ENCODE data around the gene CKS2.

DNA sequence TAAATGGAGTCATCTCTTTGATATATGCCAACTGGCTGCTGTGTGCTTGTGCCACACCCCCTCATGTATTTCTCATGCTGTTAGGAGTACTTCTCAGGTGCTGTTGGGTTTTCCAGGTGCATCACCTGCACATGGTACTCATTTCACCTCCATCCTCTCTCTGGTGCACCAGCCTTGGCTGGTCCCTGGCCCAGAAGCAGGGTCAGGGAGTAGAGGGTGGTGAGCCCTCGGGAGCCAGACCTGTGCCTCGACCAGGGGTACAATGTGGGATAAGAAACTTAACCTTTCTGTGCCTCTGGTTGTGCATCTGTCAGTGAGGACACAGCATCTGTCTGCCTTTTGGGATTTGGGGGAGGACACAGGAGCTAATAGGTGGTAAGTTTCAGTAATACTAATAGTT is 45.8 kb downstream of the CKS2 start:
- TF ChIP-seq CTCF (IDR thresholded peaks at IDR 0.05) = no peak
- no peak for TF ChIP-seq POLR2A (IDR thresholded peaks at IDR 0.05)
- TF ChIP-seq POLR2AphosphoS5 (IDR thresholded peaks at IDR 0.05; ENCODE audit: insufficient read depth in 1 of 2, low read depth in 1 of 2) = no peak

All from vagina (tissue), 2 donors.